ENCODE data around the gene TMEM167B. TPM values are rescaled to one million over a fixed set of nuclear protein-coding genes. Genes with fewer than 3 reads are reported as not detected.

Gene TMEM167B
- total and polyA plus RNA-seq, 9 donors = 18.2 to 58.0 (median 41.9) TPM

- DNase-seq = peak; percentile 93 to 95 (median 93)
- peak within 1 kb of the TSS; percentile 57 for H3K4me3 ChIP-seq
- H3K36me3 ChIP-seq = no peaks in the 10 kb centered on the region
- peaks cover 1% of the 10 kb centered on the region for H3K4me1 ChIP-seq (ENCODE audit: insufficient read depth)
- peak within 1 kb of the TSS; percentile 15 to 89 for H3K27ac ChIP-seq
- WGBS, 3 donors = 4 to 5% (median 4%) methylated on average over 39 of the region's 39 CpGs
- TF ChIP-seq EP300 (IDR thresholded peaks at IDR 0.05) (no peak), CTCF (IDR thresholded peaks at IDR 0.05) (peak in 2 of 3 donors; percentile 60 to 64), POLR2A (IDR thresholded peaks at IDR 0.05) (peak; percentile 92)
- H3K27me3 ChIP-seq = no peaks in the 10 kb centered on the region
- H3K9me3 ChIP-seq = no peaks in the 10 kb centered on the region
- intact Hi-C loops (cut with DNase I) = loop anchor here in 1 of 4 donors (5.0 kb wide), 1 partner anchor 34 kb away; the partner anchor contains the start of gene WDR47
Observed at GRCh38 chr1:109075531-109076490, 14.8 kb upstream of the TMEM167B start, which contains the start of gene TAF13. Gene TAF13, minus strand, starts transcription at chr1:109076003. Its CDS starts 56 bp downstream, at chr1:109075947.

GRCh38 chr1:109078317-109078716, 12.2 kb upstream of the TMEM167B start:
- no peak for DNase-seq
- intact Hi-C loops (cut with DNase I) = loop anchor here in 1 of 4 donors (5.0 kb wide), 1 partner anchor 36 kb away; the partner anchor contains the start of gene WDR47
- peaks cover 1% of the 10 kb centered on the region for H3K4me1 ChIP-seq (ENCODE audit: insufficient read depth)
- 85 to 92% (median 87%) methylated on average over 1 of the region's 1 CpG for WGBS, 3 donors
- H3K9me3 ChIP-seq = no peaks in the 10 kb centered on the region
- H3K4me3 ChIP-seq = no peak overlapping the region
- no peak overlapping the region for H3K27ac ChIP-seq
- no peaks in the 10 kb centered on the region for H3K27me3 ChIP-seq
- no peak for TF ChIP-seq CTCF (IDR thresholded peaks at IDR 0.05)
- TF ChIP-seq POLR2A (IDR thresholded peaks at IDR 0.05) = no peak
- TF ChIP-seq EP300 (IDR thresholded peaks at IDR 0.05) = no peak
- no peaks in the 10 kb centered on the region for H3K36me3 ChIP-seq

- Histone ChIP-seq H3K4me3 (no peak overlapping the region), H3K36me3 (no peaks in the 10 kb centered on the region), H3K27me3 (no peaks in the 10 kb centered on the region), H3K4me1 (ENCODE audit: insufficient read depth) (peaks cover 2% of the 10 kb centered on the region), H3K27ac (peak overlapping the region in 1 of 2 donors; percentile 28), H3K9me3 (no peaks in the 10 kb centered on the region)
- intact Hi-C loops (cut with DNase I) = loop anchor here in 1 of 4 donors (5.0 kb wide), 1 partner anchor 37 kb away; the partner anchor contains the start of gene WDR47
- 88 to 93% (median 89%) methylated on average over 2 of the region's 2 CpGs for WGBS, 3 donors
- no peak for TF ChIP-seq CTCF (IDR thresholded peaks at IDR 0.05)
- TF ChIP-seq EP300 (IDR thresholded peaks at IDR 0.05) = no peak
- TF ChIP-seq POLR2A (IDR thresholded peaks at IDR 0.05) = no peak
- DNase-seq = no peak
Observed at GRCh38 chr1:109079240-109079622, 11.3 kb upstream of the TMEM167B start.

GRCh38 chr1:109080441-109081082, 10.0 kb upstream of the TMEM167B start:
- no peaks in the 10 kb centered on the region for H3K9me3 ChIP-seq
- peak overlapping the region in 1 of 2 donors; percentile 28 for H3K27ac ChIP-seq
- DNase-seq = no peak
- H3K36me3 ChIP-seq = no peaks in the 10 kb centered on the region
- no peaks in the 10 kb centered on the region for H3K27me3 ChIP-seq
- no peak overlapping the region for H3K4me3 ChIP-seq
- H3K4me1 ChIP-seq (ENCODE audit: insufficient read depth) = peaks cover 2% of the 10 kb centered on the region
- TF ChIP-seq CTCF (IDR thresholded peaks at IDR 0.05) (no peak), EP300 (IDR thresholded peaks at IDR 0.05) (no peak), POLR2A (IDR thresholded peaks at IDR 0.05) (no peak)
- 78 to 82% (median 81%) methylated on average over 5 of the region's 5 CpGs for WGBS, 3 donors
- intact Hi-C loops (cut with DNase I) = no loop called here
